H1 (cell line): Measurements from ENCODE around the gene CCDC92B. TPM values are rescaled to one million over a fixed set of nuclear protein-coding genes. Genes with fewer than 3 reads are reported as not detected.

Experiments used
- CTCF ChIA-PET: fragments of 300-600 bp; sonication (Branson Sonifier 250); formaldehyde crosslinking; loops from one replicate; lab custom pipeline; 2021; ENCODE audit not compliant: partially characterized antibody; lab: Charles Lee
- POLR2A ChIA-PET: fragments of 300-600 bp; sonication (Branson Sonifier 250); formaldehyde crosslinking; loops from one replicate; lab custom pipeline; 2021; ENCODE audit warnings: inconsistent platforms; ENCODE audit not compliant: partially characterized antibody; lab: Charles Lee
- DNase-seq, 2 experiments: peaks; one replicate each; pipeline versions ENCODE4 v3.0.0 to v3.0.0-alpha.2; 2010 to 2022; ENCODE audit warnings: low spot score in 2 of 2, low read depth in 1 of 2, mixed read lengths in 1 of 2
- FAIRE-seq: peaks from 2 replicates; lab custom pipeline; 2011; peaks lifted over from hg19 to GRCh38; lab: Jason Lieb, UNC
- H2AFZ ChIP-seq: 2 replicates; pipeline ENCODE4 v1.8.1; 2012; ENCODE audit warnings: low read length, inconsistent platforms
- H2AK5ac ChIP-seq: 2 replicates; pipeline ENCODE4 v1.6.1; 2013; ENCODE audit warnings: low read depth, low read length
- H2BK120ac ChIP-seq: replicated peaks from 2 replicates; pipeline ENCODE3; 2013; ENCODE audit warnings: low read depth, low read length, inconsistent platforms
- H2BK12ac ChIP-seq: 2 replicates; pipeline ENCODE4 v1.6.1; 2013; ENCODE audit warnings: low read depth, low read length
- H2BK15ac ChIP-seq: 2 replicates; pipeline ENCODE4 v1.6.1; 2013; ENCODE audit warnings: low read length
- H2BK20ac ChIP-seq: 2 replicates; pipeline ENCODE4 v1.6.1; 2013; ENCODE audit warnings: low read length
- H2BK5ac ChIP-seq: 2 replicates; pipeline ENCODE4 v1.6.1; 2013; ENCODE audit warnings: low read depth, low read length
- H3K14ac ChIP-seq: 2 replicates; pipeline ENCODE4 v1.6.1; 2013; ENCODE audit warnings: inconsistent platforms; ENCODE audit not compliant: insufficient read length
- H3K18ac ChIP-seq: 2 replicates; pipeline ENCODE4 v1.6.1; 2013; ENCODE audit warnings: low read length; ENCODE audit errors: extremely low read depth
- H3K23ac ChIP-seq: 2 replicates; pipeline ENCODE4 v1.6.1; 2013; ENCODE audit warnings: inconsistent platforms; ENCODE audit not compliant: insufficient read length
- H3K23me2 ChIP-seq: 2 replicates; pipeline ENCODE4 v1.6.1; 2013; ENCODE audit warnings: low read depth, low read length
- H3K27ac ChIP-seq: 2 replicates; pipeline ENCODE4 v1.6.1; 2011; ENCODE audit warnings: low read depth, low read length, inconsistent platforms
- H3K27me3 ChIP-seq, 4 experiments: replicated peaks in 1 of 4; 1 replicate in 1 of 4; 2 replicates in 3 of 4; pipeline versions ENCODE4 v1.6.1 to v1.8.1; 2011 to 2013; ENCODE audit warnings: low read length in 3 of 4, mild to moderate bottlenecking in 3 of 4, inconsistent platforms in 2 of 4, mixed read lengths in 2 of 4, moderate library complexity in 1 of 4; ENCODE audit not compliant: control insufficient read depth in 3 of 4, insufficient read depth in 3 of 4; ENCODE audit errors: extremely low read depth in 1 of 4
- H3K36me3 ChIP-seq, 4 experiments: 2 replicates each; pipeline versions ENCODE4 v1.6.1 to v1.8.1; 2011 to 2013; ENCODE audit warnings: mild to moderate bottlenecking in 4 of 4, low read length in 3 of 4, moderate library complexity in 2 of 4, control low read depth in 1 of 4, inconsistent platforms in 1 of 4; ENCODE audit not compliant: insufficient read depth in 4 of 4, control insufficient read depth in 2 of 4
- H3K4ac ChIP-seq: replicated peaks from 2 replicates; pipeline ENCODE3; 2013; ENCODE audit warnings: low read length, low read depth, mixed read lengths, inconsistent platforms; ENCODE audit not compliant: insufficient read length
- H3K4me1 ChIP-seq, 4 experiments: replicated peaks in 1 of 4; 1 replicate in 1 of 4; 2 replicates in 3 of 4; pipeline versions ENCODE4 v1.6.1 to v1.8.1; 2011 to 2013; ENCODE audit warnings: low read length in 3 of 4, inconsistent platforms in 2 of 4, mixed read lengths in 1 of 4; ENCODE audit not compliant: insufficient read depth in 4 of 4, control insufficient read depth in 3 of 4
- H3K4me2 ChIP-seq, 2 experiments: 2 replicates each; pipeline versions ENCODE4 v1.6.1 to v1.8.1; 2011 to 2013; ENCODE audit warnings: low read depth in 2 of 2, low read length in 2 of 2, control low read depth in 1 of 2, inconsistent platforms in 1 of 2, mild to moderate bottlenecking in 1 of 2; ENCODE audit not compliant: insufficient read depth in 1 of 2
- H3K4me3 ChIP-seq, 4 experiments: fragments of 200-600, 300-600 bp in 1 of 4; sonication (generic), shearing (Covaris generic), sonication (Bioruptor Twin) in 1 of 4; 2 replicates each; pipeline versions ENCODE4 v1.5.1 to v1.8.1; 2011 to 2016; ENCODE audit warnings: low read length in 4 of 4, low read depth in 3 of 4, control low read depth in 2 of 4, inconsistent platforms in 2 of 4, mild to moderate bottlenecking in 2 of 4, mixed read lengths in 1 of 4, moderate library complexity in 1 of 4; ENCODE audit not compliant: insufficient read depth in 2 of 4; ENCODE audit errors: extremely low read depth in 1 of 4
- H3K56ac ChIP-seq: replicated peaks from 2 replicates; pipeline ENCODE3; 2013; ENCODE audit warnings: low read depth, mild to moderate bottlenecking, mixed read lengths, low read length, inconsistent platforms; ENCODE audit not compliant: insufficient read length
- H3K79me1 ChIP-seq: 2 replicates; pipeline ENCODE4 v1.6.1; 2013; ENCODE audit warnings: low read depth, low read length, control low read depth
- H3K79me2 ChIP-seq, 2 experiments: 2 replicates each; pipeline versions ENCODE4 v1.6.1 to v1.8.1; 2012 to 2013; ENCODE audit warnings: low read length in 2 of 2, mild to moderate bottlenecking in 2 of 2, inconsistent platforms in 1 of 2; ENCODE audit not compliant: insufficient read depth in 2 of 2, control insufficient read depth in 1 of 2
- H3K9ac ChIP-seq, 4 experiments: replicated peaks in 1 of 4; 1 replicate in 1 of 4; 2 replicates in 3 of 4; pipeline versions ENCODE4 v1.6.1 to v1.8.1; 2011 to 2013; ENCODE audit warnings: low read depth in 3 of 4, low read length in 3 of 4, control low read depth in 2 of 4, mild to moderate bottlenecking in 2 of 4, moderate library complexity in 2 of 4, inconsistent platforms in 1 of 4; ENCODE audit errors: extremely low read depth in 1 of 4
- H3K9me3 ChIP-seq, 2 experiments: 2 replicates each; pipeline versions ENCODE4 v1.6.1 to v1.8.1; 2012 to 2013; ENCODE audit warnings: mild to moderate bottlenecking in 2 of 2, moderate library complexity in 2 of 2, control low read depth in 1 of 2, inconsistent platforms in 1 of 2, low read depth in 1 of 2, low read length in 1 of 2, mixed read lengths in 1 of 2; ENCODE audit not compliant: insufficient read depth in 2 of 2
- H4K20me1 ChIP-seq, 2 experiments: replicated peaks in 1 of 2; 2 replicates each; pipeline versions ENCODE3 to v1.8.1; 2011 to 2013; ENCODE audit warnings: inconsistent platforms in 2 of 2, low read length in 2 of 2, mild to moderate bottlenecking in 1 of 2; ENCODE audit not compliant: insufficient read depth in 2 of 2, control insufficient read depth in 1 of 2
- H4K5ac ChIP-seq: 2 replicates; pipeline ENCODE4 v1.6.1; 2013; ENCODE audit warnings: low read length, low read depth, mixed read lengths, inconsistent platforms; ENCODE audit not compliant: insufficient read length
- H4K8ac ChIP-seq: 2 replicates; pipeline ENCODE4 v1.8.0; 2013; ENCODE audit warnings: mild to moderate bottlenecking, moderate library complexity, low read length, inconsistent platforms; ENCODE audit not compliant: insufficient read depth; ENCODE audit errors: extremely low read depth
- H4K91ac ChIP-seq: replicated peaks from 2 replicates; pipeline ENCODE3; 2013; ENCODE audit warnings: low read length, mixed read lengths, inconsistent platforms; ENCODE audit not compliant: insufficient read length
- ATF3 ChIP-seq: IDR thresholded peaks from 2 replicates; pipeline ENCODE4 v1.6.1; 2011; ENCODE audit warnings: low read depth, mild to moderate bottlenecking, low read length; ENCODE audit not compliant: insufficient read depth
- CBX8 ChIP-seq: fragments of 300-800, 300-1000 bp; sonication (generic); IDR thresholded peaks from 2 replicates; pipeline ENCODE4 v1.7.1; 2016; ENCODE audit warnings: low read depth, low read length, borderline replicate concordance
- CHD2 ChIP-seq: IDR thresholded peaks from 2 replicates; pipeline ENCODE4 v1.6.1; 2012; ENCODE audit warnings: low read length, improper control_type of control experiment
- EZH2 ChIP-seq: fragments of 200-600 bp; sonication (generic); IDR thresholded peaks from 2 replicates; pipeline ENCODE4 v1.7.1; 2012; ENCODE audit warnings: low read depth, mild to moderate bottlenecking, moderate library complexity, low read length, inconsistent platforms; ENCODE audit not compliant: severe bottlenecking
- GABPA ChIP-seq: IDR thresholded peaks from 2 replicates; pipeline ENCODE4 v1.6.1; 2011; ENCODE audit warnings: mild to moderate bottlenecking, low read length, moderate library complexity, borderline replicate concordance; ENCODE audit not compliant: insufficient read depth
- NANOG ChIP-seq: IDR thresholded peaks from 2 replicates; pipeline ENCODE4 v1.6.1; 2011; ENCODE audit warnings: low read length, low read depth, mild to moderate bottlenecking, inconsistent platforms; ENCODE audit not compliant: insufficient read depth, poor library complexity, severe bottlenecking
- POLR2AphosphoS5 ChIP-seq: IDR thresholded peaks from 2 replicates; pipeline ENCODE4 v1.6.1; 2011; ENCODE audit warnings: low read depth, low read length
- SAP30 ChIP-seq: fragments of 300-600 bp; sonication (generic); IDR thresholded peaks from 2 replicates; pipeline ENCODE4 v1.7.1; 2012; ENCODE audit warnings: low read length, moderate library complexity, mild to moderate bottlenecking, inconsistent platforms; ENCODE audit not compliant: insufficient read depth, insufficient replicate concordance
- SIRT6 ChIP-seq: IDR thresholded peaks from one replicate; pipeline ENCODE4 v1.7.1; 2012; ENCODE audit warnings: low read length, inconsistent platforms
- SIX5 ChIP-seq: IDR thresholded peaks from 2 replicates; pipeline ENCODE4 v1.6.1; 2011; ENCODE audit warnings: mild to moderate bottlenecking, low read depth, low read length
- TAF7 ChIP-seq: optimal IDR thresholded peaks from 2 replicates; pipeline ENCODE3; 2011; ENCODE audit warnings: low read depth, mild to moderate bottlenecking, inconsistent platforms, low read length, moderate library complexity, borderline replicate concordance
- TCF12 ChIP-seq: IDR thresholded peaks from 2 replicates; pipeline ENCODE4 v1.6.1; 2011; ENCODE audit warnings: low read depth, mild to moderate bottlenecking, low read length
- WGBS, 2 experiments: shearing (Covaris generic) in 1 of 2; methylation state at CpG; one replicate each; pipeline versions ENCODE4 v1.1.6 to v1.1.7; 2013 to 2015; ENCODE audit warnings: low lambda C conversion rate in 2 of 2, mixed read lengths in 2 of 2, inconsistent platforms in 1 of 2, low coverage in 1 of 2, missing lambda C conversion rate in 1 of 2; ENCODE audit not compliant: insufficient replicate concordance in 2 of 2, insufficient coverage in 1 of 2, insufficient read length in 1 of 2; ENCODE audit errors: extremely low coverage in 1 of 2, missing lambda C conversion rate in 1 of 2; 5-methylcytosine and 5-hydroxymethylcytosine counted together
- polyA plus RNA-seq, 7 experiments: library from polyadenylated mRNA; depleted of rRNA in 3 of 7; stranded (reverse) in 5 of 7; unstranded in 2 of 7; fragments of >200 nt in 5 of 7; fragments of 200-250 nt in 2 of 7; gene quantifications; 1 replicate in 5 of 7; 2 replicates in 1 of 7; 4 replicates in 1 of 7; pipeline versions ENCODE4 v1.2.1 to v1.2.3, GENCODE V29; 2011 to 2013; ENCODE audit warnings: missing spikeins in 2 of 7, mixed read lengths in 2 of 7
- total RNA-seq: library from RNA; stranded (reverse); fragmentation: NEBNext Ultra II Directional; extraction: Animal tissue kit (Norgen Biotek cat#: 25700); gene quantifications from 2 replicates; pipeline ENCODE4 v1.2.1, GENCODE V29; 2021

Gene CCDC92B
- total and polyA plus RNA-seq, 2 of the 8 experiments (the other 6 are each of a cell fraction or from before 2014, with no cell fraction given): 5.5 to 12.1 TPM

- no peaks in the 10 kb centered on the region for H3K9me3 ChIP-seq
- TF ChIP-seq TAF7: no peak
- TF ChIP-seq TCF12: no peak
- TF ChIP-seq CBX8: no peak
- TF ChIP-seq POLR2AphosphoS5: no peak
- TF ChIP-seq ATF3: no peak
- TF ChIP-seq CHD2: no peak
- TF ChIP-seq GABPA: no peak
- TF ChIP-seq EZH2: no peak
- TF ChIP-seq SIRT6: no peak
- no peak for TF ChIP-seq NANOG
- no peak for TF ChIP-seq SIX5
- no peak for TF ChIP-seq SAP30
Observed at GRCh38 chr17:2723505-2723996, 25.9 kb downstream of the CCDC92B start.

More at GRCh38 chr17:2723505-2723996, 25.9 kb downstream of the CCDC92B start:
- FAIRE-seq (no peak), DNase-seq (peak; percentile 38 to 79)
- Histone ChIP-seq H4K5ac (peak overlapping the region; percentile 71), H2BK5ac (no peak overlapping the region), H3K4me1 (peaks cover 3 to 21% (median 9%) of the 10 kb centered on the region in 4 experiments), H2BK20ac (no peak overlapping the region), H3K23ac (no peak overlapping the region), H4K8ac (peak overlapping the region; percentile 37; the same call in 1 of the 2 replicates), H4K91ac (no peak overlapping the region), H3K27ac (no peak overlapping the region), H3K56ac (no peak overlapping the region), H3K79me2 (no peaks in the 10 kb centered on the region), H3K36me3 (no peaks in the 10 kb centered on the region), H4K20me1 (peaks cover 2% of the 10 kb centered on the region in 2 experiments), H3K9ac (peak overlapping the region in 2 of 4 experiments; percentile 16 to 32; a peak in 4 of 7 replicates), H3K4ac (peak overlapping the region; percentile 7), H2BK15ac (no peak overlapping the region), H3K4me3 (peak overlapping the region; percentile 17 to 67 (median 36); a peak in 6 of 8 replicates), H3K27me3 (peaks cover 0 to 4% (median 2%) of the 10 kb centered on the region in 4 experiments; a peak in 1 of 7 replicates), H3K23me2 (peaks cover 9% of the 10 kb centered on the region; the same call in 1 of the 2 replicates), H2BK12ac (peak overlapping the region; percentile 60; the same call in 1 of the 2 replicates), H2AFZ (no peak overlapping the region), H3K4me2 (peak overlapping the region; percentile 73 to 76), H3K14ac (no peak overlapping the region), H2BK120ac (peak overlapping the region; percentile 40), H2AK5ac (no peak overlapping the region), H3K18ac (peak overlapping the region; percentile 90), H3K79me1 (no peaks in the 10 kb centered on the region)
- CTCF ChIA-PET: interaction anchor here (1.2 to 10.0 kb wide), 4 partner anchors 10 to 54 kb away, joined by 3 to 62 read pairs (median 8); no protein-coding TSS in a partner anchor
- 10% methylated on average over 12 of the region's 18 CpGs; no CpG with 5 or more reads in 1 of the 2 experiments for WGBS, 2 experiments
- POLR2A ChIA-PET: interaction anchor here (0.9 to 3.4 kb wide), 16 partner anchors 9 to 354 kb away, joined by 3 to 23 read pairs (median 5); no protein-coding TSS in a partner anchor
